Right lobe of liver (tissue), 6 donors: ENCODE data around the gene LLPH. TPM values are rescaled to one million over a fixed set of nuclear protein-coding genes. Genes with fewer than 3 reads are reported as not detected.

Experiments used
- ATAC-seq, 4 donors: fragments of 200-7000 bp; cut with Tn5 transposase; one replicate each; pipeline ENCODE4 v1.9.1; 2020; ENCODE audit warnings: mild to moderate bottlenecking in 4 of 4, moderate library complexity in 4 of 4
- DNase-seq, 3 donors: peaks; one replicate each; pipeline ENCODE4 v3.0.0-alpha.2; 2020
- H3K27ac ChIP-seq, 3 donors: fragments of 200-600 bp; one replicate each; pipeline ENCODE4 v1.8.0; 2022
- H3K27me3 ChIP-seq, 2 donors: fragments of 200-600 bp; one replicate each; pipeline ENCODE4 v1.8.0; 2022
- H3K36me3 ChIP-seq, 4 donors: fragments of 200-600 bp; sonication (generic) in 1 of 4; one replicate each; pipeline versions ENCODE4 v1.5.1 to v1.8.0; 2017 to 2022; ENCODE audit warnings: control low read depth in 1 of 4
- H3K4me1 ChIP-seq, 4 donors: fragments of 200-600 bp; sonication (generic) in 1 of 4; one replicate each; pipeline versions ENCODE4 v1.5.1 to v1.8.0; 2017 to 2022; ENCODE audit warnings: control low read depth in 1 of 4
- H3K4me3 ChIP-seq, 3 donors: fragments of 200-600 bp; one replicate each; pipeline ENCODE4 v1.8.0; 2022
- H3K9me3 ChIP-seq, 4 donors: fragments of 200-600 bp; sonication (generic) in 1 of 4; one replicate each; pipeline versions ENCODE4 v1.5.1 to v1.8.0; 2017 to 2022; ENCODE audit warnings: control low read depth in 1 of 4
- CTCF ChIP-seq, 4 donors: fragments of 200-600 bp in 3 of 4; fragments of 450-650 bp in 1 of 4; IDR thresholded peaks; one replicate each; pipeline versions ENCODE4 v1.5.1 to v1.8.0; 2016 to 2022; ENCODE audit warnings: antibody characterized with exemption in 4 of 4, mild to moderate bottlenecking in 2 of 4
- POLR2A ChIP-seq: fragments of 450-650 bp; IDR thresholded peaks from one replicate; pipeline ENCODE4 v1.6.1; 2017; ENCODE audit warnings: antibody characterized with exemption, mild to moderate bottlenecking
- WGBS: methylation state at CpG from one replicate; pipeline ENCODE4 v1.1.6; 2018; ENCODE audit warnings: low coverage, low lambda C conversion rate; ENCODE audit not compliant: insufficient coverage; ENCODE audit errors: missing lambda C conversion rate; 5-methylcytosine and 5-hydroxymethylcytosine counted together
- intact Hi-C, 2 donors: fragments of 100-400 bp; cut with DNase I; formaldehyde crosslinking; loops; one replicate each; pipeline versions ENCODE4 v1.11.2 to v1.14.1; 2022
- total RNA-seq, 6 experiments: library from RNA; depleted of rRNA in 2 of 6; stranded (reverse); fragments of >200 nt in 2 of 6; fragmentation: NEBNext Ultra II Directional in 3 of 6; extraction: Animal tissue kit (Norgen Biotek cat#: 25700) in 3 of 6; gene quantifications; one replicate each; pipeline versions ENCODE4 v1.1.0 to v1.2.4, GENCODE V29; 2016 to 2023
- donor health status: DM: no; HTN: yes; CAD: no.
- donor health status: DM: no; HTN: no; CAD: no.
- donor health status: DM: no; HTN: no; CAD: no.
- donor health status: DM: no; HTN: yes; CAD: no.
- donor health status: DM: no; HTN: yes; CAD: no.

The LLPH gene
- total RNA-seq, 6 experiments from 2014 or later, result 5.2 to 13.0 (median 7.8) TPM

GRCh38 chr12:66119870-66120241 lies 10.7 kb downstream of the LLPH start:
- Histone ChIP-seq H3K4me1 (peaks cover 0 to 4% (median 0%) of the 10 kb centered on the region in 4 donors), H3K36me3 (peaks cover 5 to 30% (median 10%) of the 10 kb centered on the region in 4 donors), H3K9me3 (no peaks in the 10 kb centered on the region), H3K4me3 (no peak overlapping the region), H3K27ac (no peak overlapping the region), H3K27me3 (no peaks in the 10 kb centered on the region)
- no peak for TF ChIP-seq POLR2A
- no peak for TF ChIP-seq CTCF (IDR thresholded peaks at IDR 0.05)
- no peak for ATAC-seq
- DNase-seq, result no peak
- intact Hi-C loops, result no loop called here
- WGBS, result 94% methylated on average over 1 of the region's 1 CpG

- DNase-seq (no peak), ATAC-seq (peak in 3 of 4 donors; percentile 39 to 51 (median 50))
- intact Hi-C loops, result no loop called here
- H3K27me3 ChIP-seq, result no peaks in the 10 kb centered on the region
- peaks cover 5 to 24% (median 8%) of the 10 kb centered on the region in 4 donors for H3K36me3 ChIP-seq
- WGBS, result 77% methylated on average over 2 of the region's 2 CpGs
- H3K27ac ChIP-seq, result no peak overlapping the region
- H3K4me1 ChIP-seq, result peaks cover 0 to 4% (median 0%) of the 10 kb centered on the region in 4 donors
- H3K9me3 ChIP-seq, result no peaks in the 10 kb centered on the region
- H3K4me3 ChIP-seq, result no peak overlapping the region
- TF ChIP-seq POLR2A (no peak), CTCF (IDR thresholded peaks at IDR 0.05) (no peak)
Observed at GRCh38 chr12:66119229-66119869, 11.2 kb downstream of the LLPH start.

- Histone ChIP-seq H3K27ac (no peak overlapping the region), H3K27me3 (no peaks in the 10 kb centered on the region), H3K36me3 (peaks cover 2 to 15% (median 5%) of the 10 kb centered on the region in 4 donors), H3K9me3 (no peaks in the 10 kb centered on the region), H3K4me1 (peaks cover 0 to 4% (median 0%) of the 10 kb centered on the region in 4 donors), H3K4me3 (no peak overlapping the region)
- WGBS, result 91% methylated on average over 9 of the region's 9 CpGs
- DNase-seq (no peak), ATAC-seq (no peak)
- intact Hi-C loops, result no loop called here
- no peak for TF ChIP-seq POLR2A
- no peak for TF ChIP-seq CTCF (IDR thresholded peaks at IDR 0.05)
Observed at GRCh38 chr12:66118240-66118891, 12.2 kb downstream of the LLPH start.

GRCh38 chr12:66117242-66117641 lies 13.3 kb downstream of the LLPH start:
- H3K27ac ChIP-seq, result no peak overlapping the region
- H3K36me3 ChIP-seq, result peaks cover 0 to 5% (median 2%) of the 10 kb centered on the region in 4 donors
- no peaks in the 10 kb centered on the region for H3K9me3 ChIP-seq
- H3K27me3 ChIP-seq, result no peaks in the 10 kb centered on the region
- H3K4me1 ChIP-seq, result peaks cover 0 to 4% (median 0%) of the 10 kb centered on the region in 4 donors
- H3K4me3 ChIP-seq, result no peak overlapping the region
- ATAC-seq (no peak), DNase-seq (no peak)
- intact Hi-C loops, result no loop called here
- TF ChIP-seq POLR2A (no peak), CTCF (IDR thresholded peaks at IDR 0.05) (no peak)
- WGBS, result 83% methylated on average over 2 of the region's 2 CpGs
